Cerebellar nuclear complex (tissue), 1 donor: ENCODE data around the gene VWA5B2.
A peak's percentile ranks its signal among the peaks of the same experiment; 100 is the strongest.

Experiments
- DNase-seq, 2 experiments: peaks; one replicate each; lab custom pipeline; 2025; lab: John Stamatoyannopoulos, UW

Gene VWA5B2

DNA sequence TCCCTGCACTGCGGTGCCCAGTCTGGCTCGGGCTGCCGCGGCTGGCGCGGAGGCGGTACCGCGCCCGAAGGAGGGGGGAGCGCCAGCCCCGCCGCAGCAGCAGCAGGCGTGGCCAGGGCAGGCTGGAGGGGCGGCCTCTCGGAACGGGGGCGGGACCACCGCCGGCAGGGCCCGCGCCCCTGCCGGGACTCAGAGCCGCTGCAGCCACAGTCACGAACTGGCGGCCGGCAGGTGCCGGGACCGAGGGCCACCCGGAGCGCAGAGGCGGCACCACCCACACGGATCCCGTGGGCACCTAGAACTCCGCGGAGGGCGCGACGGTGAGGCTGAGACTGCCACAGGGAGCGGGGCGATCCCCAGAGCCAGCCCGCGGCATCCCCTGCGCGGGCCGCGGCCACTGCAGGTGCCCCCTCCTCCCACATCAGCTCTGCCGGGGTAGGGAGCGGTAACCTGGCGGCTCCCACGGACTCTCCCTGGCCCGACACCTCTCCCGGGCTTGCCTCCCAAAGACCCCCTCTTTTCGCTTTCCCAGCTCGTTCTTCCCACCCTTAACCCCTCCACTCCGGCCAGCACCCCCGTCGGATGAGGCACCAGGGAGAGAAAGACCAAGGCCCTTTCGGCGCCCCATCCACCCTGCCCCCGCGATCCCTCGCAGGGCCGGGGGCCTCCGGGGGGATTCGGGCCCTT lies at the start of gene VWA5B2:
VWA5B2 (plus strand) TSS at position 192 of the 687 bp plus-strand sequence. CDS start 944 bp downstream, outside the sequence.
- no peak for DNase-seq

GRCh38 chr3:184180165-184180564 lies 49.2 kb upstream of the VWA5B2 start:
- DNase-seq, result no peak

DNA sequence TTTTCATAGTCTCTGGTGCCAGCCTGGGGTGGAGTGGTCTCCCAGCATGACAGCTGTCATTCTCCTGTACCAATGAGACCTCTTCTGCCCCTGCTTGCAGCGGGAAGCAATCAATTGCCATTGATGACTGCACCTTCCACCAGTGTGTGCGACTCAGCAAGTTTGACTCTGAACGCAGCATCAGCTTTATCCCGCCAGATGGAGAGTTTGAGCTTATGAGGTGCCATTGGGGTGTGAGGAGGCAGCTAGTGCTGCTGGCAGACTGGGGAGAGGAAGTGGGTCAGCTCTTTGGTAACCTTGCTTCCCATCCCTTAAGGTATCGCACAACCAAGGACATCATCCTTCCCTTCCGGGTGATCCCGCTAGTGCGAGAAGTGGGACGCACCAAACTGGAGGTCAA lies 47.8 kb upstream of the VWA5B2 start:
- DNase-seq, result no peak

- no peak for DNase-seq
These were observed 45.7 kb upstream of the VWA5B2 start for GRCh38 chr3:184183679-184184078.

- no peak for DNase-seq
These were observed 44.7 kb upstream of the VWA5B2 start for GRCh38 chr3:184184546-184185230.

- DNase-seq, result peak; percentile 83 to 94
These were observed 43.8 kb upstream of the VWA5B2 start for GRCh38 chr3:184185461-184186183.

- DNase-seq, result no peak
These were observed 43.0 kb upstream of the VWA5B2 start, which contains the start of gene ABCF3 for GRCh38 chr3:184186184-184186901. Gene ABCF3 (plus strand): TSS chr3:184186199. CDS start chr3:184186208, 9 bp downstream.

DNA sequence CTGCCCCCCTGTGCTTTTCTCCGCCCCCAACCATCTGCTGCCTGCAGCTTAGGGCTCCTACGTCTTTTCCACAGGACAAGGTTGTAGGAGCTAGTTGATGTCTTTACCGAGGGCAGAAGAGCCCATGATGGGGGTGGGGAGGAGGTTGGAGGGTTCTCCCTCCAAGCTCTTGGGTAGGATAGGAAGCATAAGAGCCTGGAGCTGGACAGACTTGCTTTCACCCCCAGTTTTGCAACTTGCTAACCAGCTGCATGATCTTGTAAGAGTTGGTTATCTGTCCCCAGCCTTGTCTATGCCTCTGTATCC lies 42.5 kb upstream of the VWA5B2 start:
- no peak for DNase-seq

DNA sequence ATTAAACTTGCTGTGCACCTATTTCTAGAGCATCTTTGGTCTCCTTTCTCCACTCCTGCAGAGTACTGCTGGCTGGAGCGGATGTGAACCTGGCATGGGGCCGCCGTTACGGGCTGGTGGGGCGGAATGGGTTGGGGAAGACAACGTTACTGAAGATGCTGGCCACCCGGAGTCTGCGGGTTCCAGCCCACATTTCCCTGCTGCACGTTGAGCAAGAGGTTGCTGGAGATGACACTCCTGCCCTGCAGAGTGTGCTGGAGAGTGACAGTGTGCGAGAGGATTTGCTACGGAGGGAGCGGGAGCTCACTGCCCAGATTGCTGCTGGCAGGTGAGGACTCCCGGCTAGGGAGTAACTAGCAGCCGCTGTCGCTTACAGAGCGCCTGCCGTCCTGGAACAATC lies 41.3 kb upstream of the VWA5B2 start:
- DNase-seq, result no peak

DNA sequence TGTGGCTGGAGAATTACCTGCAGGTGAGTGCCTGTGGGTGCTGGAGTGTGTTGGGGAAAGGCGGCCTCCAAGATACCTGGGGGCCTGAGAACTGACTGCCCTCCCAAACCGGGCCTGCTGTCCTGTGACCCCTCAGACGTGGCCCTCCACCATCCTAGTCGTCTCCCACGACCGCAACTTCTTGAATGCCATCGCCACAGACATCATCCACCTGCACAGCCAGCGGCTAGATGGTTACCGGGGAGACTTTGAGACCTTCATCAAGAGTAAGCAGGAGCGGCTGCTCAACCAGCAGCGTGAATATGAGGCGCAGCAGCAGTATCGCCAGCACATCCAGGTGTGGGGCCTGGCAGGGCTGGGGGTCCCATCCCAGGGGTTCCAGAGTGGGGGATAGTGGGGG lies 40.0 kb upstream of the VWA5B2 start:
- DNase-seq, result no peak

- no peak for DNase-seq
These were observed 36.5 kb upstream of the VWA5B2 start for GRCh38 chr3:184192889-184193288.

- DNase-seq, result no peak
These were observed 35.3 kb upstream of the VWA5B2 start for GRCh38 chr3:184193991-184194539.

GRCh38 chr3:184196536-184196935 lies 32.8 kb upstream of the VWA5B2 start:
- DNase-seq, result no peak

DNA sequence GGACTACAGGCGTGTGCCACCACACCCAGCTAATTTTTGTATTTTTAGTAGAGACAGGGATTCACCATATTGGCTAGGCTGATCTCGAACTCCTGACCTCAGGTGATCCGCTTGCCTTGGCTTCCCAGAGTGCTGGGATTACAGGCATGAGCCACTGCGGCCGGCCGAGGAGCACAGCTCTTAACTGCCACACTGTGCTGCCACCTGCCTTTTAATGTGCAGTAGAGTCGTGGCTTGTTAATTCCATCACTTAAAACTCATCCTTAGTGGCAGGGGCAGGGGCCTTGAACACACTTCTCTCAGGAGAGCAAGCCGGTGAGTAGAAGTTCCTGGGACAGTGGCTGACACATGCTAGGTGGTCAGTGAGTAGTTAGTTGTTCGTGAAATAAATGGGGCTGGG lies 30.9 kb upstream of the VWA5B2 start:
- DNase-seq, result no peak

GRCh38 chr3:184200825-184201224 lies 28.6 kb upstream of the VWA5B2 start:
- DNase-seq, result no peak

GRCh38 chr3:184203526-184203925 lies 25.9 kb upstream of the VWA5B2 start:
- DNase-seq, result no peak

DNA sequence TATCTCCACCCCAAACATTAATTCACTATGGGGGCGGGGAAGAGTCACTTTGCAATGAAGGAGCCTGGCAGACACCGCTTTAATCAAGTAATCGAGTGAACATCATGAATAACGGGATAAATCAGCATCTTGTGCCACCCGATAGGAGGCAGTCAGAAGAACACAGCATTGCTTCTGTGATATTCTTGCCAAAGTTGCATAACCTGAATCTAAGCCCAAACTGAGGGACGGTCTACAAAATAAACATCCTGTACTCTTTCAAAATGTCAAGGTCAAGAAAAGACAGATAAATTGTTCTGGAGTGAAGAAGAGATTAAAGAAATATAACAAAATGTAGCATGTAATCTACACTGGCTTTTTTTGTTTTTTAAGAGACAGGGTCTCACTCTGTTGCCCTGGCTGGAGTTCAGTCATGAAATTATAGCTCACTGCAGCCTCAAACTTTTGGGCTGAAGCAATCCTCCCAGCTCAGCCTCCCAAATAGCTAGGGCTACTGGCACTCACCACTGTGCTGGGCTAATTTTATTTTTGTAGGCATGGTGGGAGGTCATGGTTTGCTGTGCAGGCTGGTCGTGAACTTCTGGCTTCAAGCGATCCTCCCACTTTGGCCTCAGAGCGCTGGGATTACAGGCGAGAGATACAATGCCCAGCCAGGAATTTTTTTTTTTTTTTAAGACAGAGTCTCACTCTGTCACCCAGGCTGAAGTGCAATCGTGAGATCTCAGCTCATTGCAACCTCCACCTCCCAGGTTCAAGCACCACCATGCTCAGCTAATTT lies 20.1 kb upstream of the VWA5B2 start:
- DNase-seq, result no peak

DNA sequence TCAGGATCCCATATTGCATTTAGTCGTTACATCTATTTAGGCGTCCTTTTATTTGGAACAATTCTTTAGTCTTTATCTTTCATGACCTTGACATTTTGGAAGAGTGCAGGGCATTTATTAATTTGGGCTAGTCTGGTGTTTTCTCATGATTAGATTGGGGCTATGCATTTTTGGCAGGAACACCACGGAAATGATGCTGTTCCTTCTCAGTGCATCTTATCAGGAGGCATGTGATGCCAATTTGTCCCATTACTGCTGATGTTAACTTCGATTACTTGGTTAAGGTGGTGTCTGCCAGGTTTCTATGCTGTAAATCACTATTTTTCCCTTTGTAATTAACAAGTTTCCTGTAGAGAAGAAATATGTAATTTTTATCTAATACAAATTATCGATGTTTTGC lies 18.1 kb upstream of the VWA5B2 start:
- no peak for DNase-seq

GRCh38 chr3:184211718-184212117 lies 17.7 kb upstream of the VWA5B2 start:
- DNase-seq, result no peak

DNA sequence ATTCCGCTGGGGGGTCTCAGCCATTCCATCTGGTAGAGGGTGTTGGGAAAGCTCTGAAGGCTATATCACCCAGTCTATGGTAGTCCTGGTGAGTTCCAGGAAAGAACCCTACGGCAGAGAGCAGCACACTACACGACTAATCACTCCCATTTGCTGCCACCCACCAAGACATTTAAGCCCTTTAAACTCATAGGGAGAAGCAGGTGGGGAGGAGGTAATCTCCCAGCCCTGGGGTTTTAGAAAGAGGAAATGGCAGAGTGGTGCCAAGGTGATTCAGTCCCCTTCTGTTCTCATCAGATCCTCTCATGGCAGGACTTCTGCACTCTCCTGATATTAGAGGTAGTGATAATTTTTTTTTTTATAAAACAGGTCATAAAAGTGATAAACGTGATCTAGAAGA lies 10.6 kb upstream of the VWA5B2 start:
- no peak for DNase-seq

GRCh38 chr3:184222521-184222920 lies 6.9 kb upstream of the VWA5B2 start:
- DNase-seq, result no peak
